HepG2 (cell line): ENCODE data around the gene SEC61A1. TPM values are rescaled to one million over a fixed set of nuclear protein-coding genes. Genes with fewer than 3 reads are reported as not detected.

Experiments
- ATAC-seq: fragments of 200-7000 bp; cut with Tn5 transposase; 3 replicates; pipeline ENCODE4 v1.9.1; 2020; ENCODE audit warnings: mild to moderate bottlenecking, moderate library complexity
- BruUV-seq: library from RNA; stranded (reverse); fragments of 400-500 nt; replicated peaks from 2 replicates; lab custom pipeline; 2021; lab: Mats Ljungman, UMichigan
- CTCF ChIA-PET: fragments of 300-600 bp; formaldehyde crosslinking; extraction: SDS; loops from one replicate; lab custom pipeline; 2021; ENCODE audit warnings: low total read pairs, inconsistent platforms, low intra/inter-chr PET ratio; lab: Yijun Ruan, JAX
- POLR2A ChIA-PET: fragments of 350-600 bp; sonication (Branson Sonifier 250); formaldehyde crosslinking; loops from one replicate; lab custom pipeline; 2020; ENCODE audit warnings: antibody characterized with exemption, inconsistent platforms; lab: Yijun Ruan, JAX
- DNase-seq: peaks from one replicate; pipeline ENCODE4 v3.0.0-alpha.2; 2015; ENCODE audit warnings: low spot score
- FAIRE-seq: peaks from 3 replicates; lab custom pipeline; 2011; peaks lifted over from hg19 to GRCh38; lab: Jason Lieb, UNC
- H2AFZ ChIP-seq: one replicate; pipeline ENCODE4 v1.6.1; 2011; ENCODE audit warnings: low read length, inconsistent platforms
- H3K27ac ChIP-seq: fragments of 300-600 bp; 3 replicates; pipeline ENCODE4 v1.8.0; 2011; ENCODE audit warnings: mixed run types, mild to moderate bottlenecking, mixed read lengths, low read length, inconsistent platforms; ENCODE audit not compliant: insufficient read depth; ENCODE audit errors: extremely low read length
- H3K27me3 ChIP-seq, 2 experiments: fragments of 200-600 bp in 1 of 2; 2 replicates in 1 of 2; 3 replicates in 1 of 2; pipeline versions ENCODE4 v1.6.0 to v1.8.0; 2011; ENCODE audit warnings: low read length in 2 of 2, mild to moderate bottlenecking in 2 of 2, moderate library complexity in 2 of 2, inconsistent platforms in 1 of 2; ENCODE audit not compliant: insufficient read depth in 2 of 2, control insufficient read depth in 1 of 2
- H3K36me3 ChIP-seq, 2 experiments: fragments of 200-600 bp in 1 of 2; replicated peaks in 1 of 2; 2 replicates in 1 of 2; 3 replicates in 1 of 2; pipeline versions ENCODE4 v1.5.1 to v1.8.0; 2011; ENCODE audit warnings: low read length in 2 of 2, inconsistent platforms in 1 of 2; ENCODE audit not compliant: insufficient read depth in 2 of 2, control insufficient read depth in 1 of 2
- H3K4me1 ChIP-seq: 2 replicates; pipeline ENCODE4 v1.5.1; 2012; ENCODE audit warnings: low read length, inconsistent platforms; ENCODE audit not compliant: insufficient read depth
- H3K4me2 ChIP-seq: 2 replicates; pipeline ENCODE4 v1.6.0; 2011; ENCODE audit warnings: low read depth, low read length, inconsistent platforms
- H3K4me3 ChIP-seq, 3 experiments: fragments of 200-600 bp in 1 of 3; sonication (generic), shearing (Covaris generic) in 1 of 3; replicated peaks in 1 of 3; 2 replicates each; pipeline ENCODE4 v1.5.1; 2011 to 2016; ENCODE audit warnings: low read length in 3 of 3, inconsistent platforms in 2 of 3, low read depth in 2 of 3, mild to moderate bottlenecking in 2 of 3, control low read depth in 1 of 3, mixed read lengths in 1 of 3; ENCODE audit not compliant: insufficient read depth in 1 of 3
- H3K79me2 ChIP-seq: one replicate; pipeline ENCODE4 v1.6.1; 2011; ENCODE audit warnings: low read length, inconsistent platforms; ENCODE audit not compliant: insufficient read depth
- H3K9ac ChIP-seq: 2 replicates; pipeline ENCODE4 v1.6.0; 2011; ENCODE audit warnings: mild to moderate bottlenecking, low read depth, low read length, inconsistent platforms; ENCODE audit not compliant: insufficient read depth
- H3K9me3 ChIP-seq: 2 replicates; pipeline ENCODE4 v1.5.1; 2012; ENCODE audit warnings: mild to moderate bottlenecking, low read length
- H4K20me1 ChIP-seq: 2 replicates; pipeline ENCODE4 v1.6.0; 2011; ENCODE audit warnings: inconsistent platforms, mild to moderate bottlenecking, low read length, moderate library complexity; ENCODE audit not compliant: insufficient read depth
- BORCS8-MEF2B ChIP-seq: sonication (generic); formaldehyde crosslinking; IDR thresholded peaks from 2 replicates; pipeline ENCODE4 v1.8.0; 2022; ENCODE audit warnings: mild to moderate bottlenecking, missing genetic modification reagents
- MAFK ChIP-seq, 2 experiments: IDR thresholded peaks in 1 of 2; conservative IDR thresholded peaks in 1 of 2; 2 replicates each; pipeline ENCODE4 v1.6.1; 2011; ENCODE audit warnings: improper control_type of control experiment in 2 of 2, low read length in 2 of 2
- TRIM24 ChIP-seq: sonication (generic); formaldehyde crosslinking; IDR thresholded peaks from 2 replicates; pipeline ENCODE4 v1.8.0; 2022; ENCODE audit warnings: mild to moderate bottlenecking, missing genetic modification reagents
- ZNF44 ChIP-seq: sonication (generic); formaldehyde crosslinking; IDR thresholded peaks from 2 replicates; pipeline ENCODE4 v1.5.1; 2020; ENCODE audit warnings: mild to moderate bottlenecking, missing genetic modification reagents
- ZNF780A ChIP-seq: sonication (generic); formaldehyde crosslinking; IDR thresholded peaks from 2 replicates; pipeline ENCODE4 v1.8.0; 2022; ENCODE audit warnings: mild to moderate bottlenecking, missing genetic modification reagents, moderate library complexity
- WGBS: methylation state at CpG from one replicate; pipeline ENCODE4 v1.1.6; 2017; ENCODE audit warnings: low lambda C conversion rate; 5-methylcytosine and 5-hydroxymethylcytosine counted together
- in situ Hi-C: cut with HindIII; loops from 2 replicates; pipeline ENCODE4 v1.10.0; 2017; ENCODE audit warnings: low pct_unique_long_range_greater_than_20kb; ENCODE audit not compliant: extremely low pct_ligation_motif_present
- intact Hi-C: fragments of 100-400 bp; cut with micrococcal nuclease; formaldehyde crosslinking; loops from one replicate; pipeline ENCODE4 v1.10.0; 2022; ENCODE audit not compliant: unreplicated experiment
- polyA plus RNA-seq, 8 experiments: library from polyadenylated mRNA; depleted of rRNA in 3 of 8; stranded (reverse) in 7 of 8; unstranded in 1 of 8; fragments of >200 nt; fragmentation: Illumina TruSeq in 4 of 8; extraction: Trizol in 4 of 8; gene quantifications; 2 replicates each; pipeline versions ENCODE4 v1.2.1 to v1.2.3, GENCODE V29; 2011 to 2016; ENCODE audit warnings: low read depth in 4 of 8, missing spikeins in 1 of 8, mixed read lengths in 1 of 8; ENCODE audit not compliant: insufficient read depth in 1 of 8
- total RNA-seq, 5 experiments: library from RNA; depleted of rRNA; stranded (reverse); fragments of >200 nt; fragmentation: Illumina TruSeq; extraction: Trizol; gene quantifications; 2 replicates each; pipeline ENCODE4 v1.2.3, GENCODE V29; 2016; ENCODE audit warnings: low read depth in 1 of 5
- TF ChIP-seq, protein P1 (sequence below): sonication (generic); formaldehyde crosslinking; IDR thresholded peaks from 2 replicates; pipeline ENCODE4 v1.4.0; 2020; ENCODE audit warnings: missing genetic modification reagents

Gene SEC61A1
- total and polyA plus RNA-seq, 2 of the 13 experiments (the other 11 are each of a cell fraction or from before 2014, with no cell fraction given): 170 to 203 TPM

DNA sequence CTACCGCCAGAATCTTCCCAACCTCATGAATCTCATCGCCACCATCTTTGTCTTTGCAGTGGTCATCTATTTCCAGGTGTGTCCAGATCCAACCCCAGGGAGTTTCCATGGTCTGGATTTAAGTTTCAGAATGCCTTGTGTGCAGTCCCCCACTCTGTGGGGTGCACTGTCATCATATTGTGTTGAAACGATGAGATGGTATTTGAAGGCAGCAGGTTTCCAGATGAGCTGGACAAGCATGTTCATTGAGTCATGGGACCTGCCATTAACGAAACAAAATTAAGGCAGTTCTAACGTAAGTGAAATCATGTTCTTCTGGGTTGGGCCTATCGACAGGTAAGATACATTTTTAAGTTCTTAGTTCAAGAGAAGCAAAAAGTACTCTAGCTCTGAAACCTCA lies 12.7 kb downstream of the SEC61A1 start:
- POLR2A ChIA-PET: interaction anchor here (0.6 to 1.0 kb wide), 3 partner anchors 12 to 54 kb away, joined by 3 to 4 read pairs (median 3); no protein-coding TSS in a partner anchor
- in situ Hi-C loops: no loop called here
- no peaks in the 10 kb centered on the region for H3K27me3 ChIP-seq
- peaks cover 8% of the 10 kb centered on the region; the same call in 1 of the 2 replicates for H4K20me1 ChIP-seq
- H3K9me3 ChIP-seq: no peaks in the 10 kb centered on the region
- no peaks in the 10 kb centered on the region for H3K79me2 ChIP-seq
- H3K4me3 ChIP-seq: no peak overlapping the region
- H3K36me3 ChIP-seq: peaks cover 53 to 96% of the 10 kb centered on the region in 2 experiments
- peak in 1 of 2 experiments; percentile 14; a peak in 1 of 4 replicates for TF ChIP-seq MAFK (conservative IDR thresholded peaks at IDR 0.05 in 1 of 2, IDR thresholded peaks at IDR 0.05 in 1 of 2; ENCODE audit: low read length in 2 of 2)
- no peak for TF ChIP-seq BORCS8-MEF2B (CRISPR knock-in tag)
- TF ChIP-seq, protein P1, sequence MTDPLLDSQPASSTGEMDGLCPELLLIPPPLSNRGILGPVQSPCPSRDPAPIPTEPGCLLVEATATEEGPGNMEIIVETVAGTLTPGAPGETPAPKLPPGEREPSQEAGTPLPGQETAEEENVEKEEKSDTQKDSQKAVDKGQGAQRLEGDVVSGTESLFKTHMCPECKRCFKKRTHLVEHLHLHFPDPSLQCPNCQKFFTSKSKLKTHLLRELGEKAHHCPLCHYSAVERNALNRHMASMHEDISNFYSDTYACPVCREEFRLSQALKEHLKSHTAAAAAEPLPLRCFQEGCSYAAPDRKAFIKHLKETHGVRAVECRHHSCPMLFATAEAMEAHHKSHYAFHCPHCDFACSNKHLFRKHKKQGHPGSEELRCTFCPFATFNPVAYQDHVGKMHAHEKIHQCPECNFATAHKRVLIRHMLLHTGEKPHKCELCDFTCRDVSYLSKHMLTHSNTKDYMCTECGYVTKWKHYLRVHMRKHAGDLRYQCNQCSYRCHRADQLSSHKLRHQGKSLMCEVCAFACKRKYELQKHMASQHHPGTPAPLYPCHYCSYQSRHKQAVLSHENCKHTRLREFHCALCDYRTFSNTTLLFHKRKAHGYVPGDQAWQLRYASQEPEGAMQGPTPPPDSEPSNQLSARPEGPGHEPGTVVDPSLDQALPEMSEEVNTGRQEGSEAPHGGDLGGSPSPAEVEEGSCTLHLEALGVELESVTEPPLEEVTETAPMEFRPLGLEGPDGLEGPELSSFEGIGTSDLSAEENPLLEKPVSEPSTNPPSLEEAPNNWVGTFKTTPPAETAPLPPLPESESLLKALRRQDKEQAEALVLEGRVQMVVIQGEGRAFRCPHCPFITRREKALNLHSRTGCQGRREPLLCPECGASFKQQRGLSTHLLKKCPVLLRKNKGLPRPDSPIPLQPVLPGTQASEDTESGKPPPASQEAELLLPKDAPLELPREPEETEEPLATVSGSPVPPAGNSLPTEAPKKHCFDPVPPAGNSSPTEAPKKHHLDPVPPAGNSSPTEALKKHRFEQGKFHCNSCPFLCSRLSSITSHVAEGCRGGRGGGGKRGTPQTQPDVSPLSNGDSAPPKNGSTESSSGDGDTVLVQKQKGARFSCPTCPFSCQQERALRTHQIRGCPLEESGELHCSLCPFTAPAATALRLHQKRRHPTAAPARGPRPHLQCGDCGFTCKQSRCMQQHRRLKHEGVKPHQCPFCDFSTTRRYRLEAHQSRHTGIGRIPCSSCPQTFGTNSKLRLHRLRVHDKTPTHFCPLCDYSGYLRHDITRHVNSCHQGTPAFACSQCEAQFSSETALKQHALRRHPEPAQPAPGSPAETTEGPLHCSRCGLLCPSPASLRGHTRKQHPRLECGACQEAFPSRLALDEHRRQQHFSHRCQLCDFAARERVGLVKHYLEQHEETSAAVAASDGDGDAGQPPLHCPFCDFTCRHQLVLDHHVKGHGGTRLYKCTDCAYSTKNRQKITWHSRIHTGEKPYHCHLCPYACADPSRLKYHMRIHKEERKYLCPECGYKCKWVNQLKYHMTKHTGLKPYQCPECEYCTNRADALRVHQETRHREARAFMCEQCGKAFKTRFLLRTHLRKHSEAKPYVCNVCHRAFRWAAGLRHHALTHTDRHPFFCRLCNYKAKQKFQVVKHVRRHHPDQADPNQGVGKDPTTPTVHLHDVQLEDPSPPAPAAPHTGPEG (CRISPR knock-in tag): no peak
- no peak for TF ChIP-seq TRIM24
- TF ChIP-seq ZNF44 (CRISPR knock-in tag): no peak
- no peak for TF ChIP-seq ZNF780A
- WGBS: 98% methylated on average over 6 of the region's 6 CpGs
- H3K27ac ChIP-seq: no peak overlapping the region
- H3K9ac ChIP-seq: no peak overlapping the region
- DNase-seq (no peak), FAIRE-seq (no peak), ATAC-seq (no peak)
- CTCF ChIA-PET: no interaction called here
- intact Hi-C loops: no loop called here
- H3K4me2 ChIP-seq: no peak overlapping the region
- H2AFZ ChIP-seq: no peak overlapping the region
- H3K4me1 ChIP-seq: no peaks in the 10 kb centered on the region
- no TSS peak for BruUV-seq
